Dermis blood vessel endothelial cell (primary cell): Measurements from ENCODE around the gene DNAAF3. TPM values are rescaled to one million over a fixed set of nuclear protein-coding genes. Genes with fewer than 3 reads are reported as not detected.

Source experiments
- DNase-seq: peaks from one replicate; pipeline ENCODE4 v3.0.0; 2010
- total RNA-seq: library from RNA; depleted of rRNA; stranded (reverse); fragments of >200 nt; gene quantifications from 2 replicates; pipeline ENCODE4 v1.2.3, GENCODE V29; 2014

Gene DNAAF3
- total RNA-seq, result 0.34 and 0.42 TPM in 2 replicates

DNA sequence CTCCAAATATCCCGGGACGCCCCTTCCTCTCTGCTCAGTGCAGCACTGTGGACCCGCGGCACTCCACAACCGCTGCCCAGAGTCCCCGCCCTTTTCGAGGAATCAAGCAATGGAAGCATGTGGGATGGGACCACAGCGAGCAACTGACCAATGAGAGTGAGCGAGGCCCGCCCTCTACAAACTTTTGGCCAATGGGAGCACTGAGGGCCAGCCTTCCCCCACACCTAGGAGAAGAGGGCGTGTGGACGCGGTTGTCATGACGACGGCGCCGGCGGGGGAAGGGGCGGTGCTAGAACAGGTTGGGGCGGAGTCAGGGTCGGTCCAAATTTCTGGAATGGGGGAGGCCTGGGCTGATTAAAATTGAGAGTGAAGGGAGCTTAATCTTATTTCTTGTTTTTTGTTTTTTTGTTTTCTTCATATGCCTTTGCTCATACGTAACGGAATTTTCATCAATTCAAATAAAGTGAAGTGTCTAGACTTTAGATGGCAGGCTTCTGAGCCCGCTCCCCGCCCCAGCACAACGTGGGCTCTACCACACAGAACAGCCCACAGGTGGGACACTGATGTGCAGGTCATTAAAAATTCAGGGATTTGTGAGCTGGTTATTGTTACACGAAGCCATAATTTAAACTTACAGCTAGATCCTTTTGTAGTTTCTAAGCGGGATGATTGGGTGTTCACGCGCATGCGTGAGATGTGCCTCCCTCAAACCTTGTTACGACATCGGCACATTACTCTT, at the start of gene DNAAF3:
DNAAF3 (minus strand) TSS at position 84 of the 739 bp plus-strand sequence. CDS start 200 bp downstream, outside the sequence.
- DNase-seq, result peak; percentile 99

DNA sequence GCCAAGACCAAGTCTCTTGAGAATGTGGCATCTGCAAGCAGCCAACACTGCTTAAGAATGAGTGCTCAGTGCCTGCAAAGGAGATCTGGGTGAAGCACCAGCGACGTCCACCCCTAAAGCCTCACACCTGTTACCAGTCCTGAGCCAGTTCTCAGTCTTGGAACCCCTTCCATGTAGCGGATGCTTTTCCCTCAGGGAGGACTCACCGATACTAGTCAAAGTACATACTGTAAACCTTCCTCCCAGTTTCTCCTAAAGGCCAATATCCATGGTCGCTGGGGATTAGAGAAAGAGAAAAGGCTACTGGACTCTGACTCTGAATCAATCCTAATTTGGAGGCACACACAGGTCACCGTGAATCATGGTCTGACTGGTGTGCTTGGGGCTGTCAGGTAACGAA, 47.1 kb upstream of the DNAAF3 start:
- no peak for DNase-seq

DNA sequence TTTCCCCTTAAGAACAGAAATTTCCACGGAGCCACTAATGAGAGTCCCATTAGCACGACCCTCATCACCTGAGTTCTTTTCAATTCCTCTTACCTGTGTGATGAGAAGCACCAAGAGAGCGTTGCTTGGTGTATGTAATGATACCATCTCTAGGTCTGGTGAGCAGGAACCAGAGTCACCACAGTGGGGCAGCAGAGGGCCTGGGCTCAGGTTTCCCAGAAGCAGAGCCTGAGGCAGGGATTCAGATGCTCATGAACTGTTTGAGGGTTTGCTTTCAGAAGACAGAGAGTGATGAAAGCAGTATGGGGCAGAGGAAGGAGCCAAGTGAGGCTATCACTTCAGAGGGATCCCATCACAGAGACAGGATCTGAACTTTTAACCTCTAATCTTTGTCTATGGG, 46.0 kb upstream of the DNAAF3 start:
- DNase-seq, result peak; percentile 48

DNA sequence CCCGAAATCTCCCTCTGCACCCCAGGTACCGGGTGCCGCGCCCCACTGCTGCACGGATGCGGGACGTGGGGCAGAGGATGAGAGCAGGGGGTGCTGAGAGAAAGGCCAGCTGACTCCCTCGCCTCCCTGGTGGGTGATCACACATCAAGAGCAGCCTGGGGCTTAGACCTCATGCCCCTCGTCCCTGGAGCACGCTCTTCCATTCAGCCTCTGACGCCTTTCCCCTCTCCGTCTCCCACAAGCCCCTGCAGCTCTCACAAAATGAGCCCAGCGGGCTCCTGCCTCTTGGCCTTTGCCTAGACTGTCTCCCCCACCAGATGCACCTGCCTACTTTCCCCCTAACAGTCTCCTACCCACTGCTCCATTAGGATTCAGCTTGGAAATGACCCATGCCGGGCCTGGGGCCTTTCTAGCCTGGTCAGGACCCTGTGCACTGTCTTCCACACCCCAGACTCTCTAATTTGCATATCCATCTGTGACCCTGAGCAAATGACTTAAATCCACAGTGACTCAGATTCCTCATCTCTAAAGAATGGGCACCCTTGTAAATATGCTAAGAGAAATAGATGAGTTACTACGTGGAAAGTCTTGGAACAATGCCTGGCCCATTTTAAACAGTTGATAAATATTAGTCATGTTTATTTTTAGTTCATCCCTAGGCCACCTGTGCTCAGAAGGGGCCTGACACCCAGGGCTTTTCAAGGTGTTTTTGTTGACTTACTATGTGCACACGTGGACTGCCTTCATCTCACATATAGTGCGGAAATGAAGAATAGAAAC, 43.5 kb upstream of the DNAAF3 start:
- peak; percentile 85 for DNase-seq

DNA sequence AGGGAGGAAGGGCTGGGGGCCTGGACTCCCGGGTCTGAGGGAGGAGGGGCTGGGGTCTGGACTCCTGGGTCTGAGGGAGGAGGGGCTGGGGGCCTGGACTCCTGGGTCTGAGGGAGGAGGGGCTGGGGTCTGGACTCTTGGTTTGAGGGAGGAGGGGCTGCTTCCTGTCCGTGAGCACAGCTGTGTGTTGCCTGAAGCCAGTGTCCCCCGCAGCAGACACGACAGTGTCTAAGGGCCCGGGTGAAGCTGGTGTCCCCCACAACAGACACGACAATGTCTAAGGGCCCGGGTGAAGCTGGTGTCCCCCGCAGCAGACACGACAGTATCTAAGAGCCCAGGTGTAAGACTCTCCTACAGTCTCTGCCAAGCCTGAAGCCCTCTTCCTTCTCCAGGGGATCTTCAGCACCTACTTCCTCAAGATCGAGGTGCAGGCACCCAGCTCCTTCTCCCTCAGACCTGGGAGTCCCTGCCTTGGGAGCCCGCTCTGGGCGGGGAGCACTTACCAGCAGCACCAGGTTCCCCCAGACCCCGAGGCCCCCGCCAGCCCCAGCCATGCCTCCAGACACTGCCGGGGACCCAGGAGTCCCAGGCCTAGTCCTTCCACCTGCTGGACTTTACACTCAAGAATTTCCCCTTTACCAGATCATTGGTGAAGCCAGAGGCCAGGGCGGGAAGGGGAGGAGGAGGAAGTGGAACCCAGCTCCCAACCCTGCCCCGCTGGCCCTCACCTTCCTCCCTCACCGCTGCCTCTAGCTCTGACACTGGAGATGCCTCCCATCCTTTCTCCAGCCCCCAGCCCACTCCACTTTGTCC, 42.7 kb upstream of the DNAAF3 start, which contains the start of gene PTPRH:
PTPRH (minus strand) TSS at position 622 of the 813 bp plus-strand sequence; CDS start at position 554, 68 bp downstream.
- DNase-seq, result no peak

DNA sequence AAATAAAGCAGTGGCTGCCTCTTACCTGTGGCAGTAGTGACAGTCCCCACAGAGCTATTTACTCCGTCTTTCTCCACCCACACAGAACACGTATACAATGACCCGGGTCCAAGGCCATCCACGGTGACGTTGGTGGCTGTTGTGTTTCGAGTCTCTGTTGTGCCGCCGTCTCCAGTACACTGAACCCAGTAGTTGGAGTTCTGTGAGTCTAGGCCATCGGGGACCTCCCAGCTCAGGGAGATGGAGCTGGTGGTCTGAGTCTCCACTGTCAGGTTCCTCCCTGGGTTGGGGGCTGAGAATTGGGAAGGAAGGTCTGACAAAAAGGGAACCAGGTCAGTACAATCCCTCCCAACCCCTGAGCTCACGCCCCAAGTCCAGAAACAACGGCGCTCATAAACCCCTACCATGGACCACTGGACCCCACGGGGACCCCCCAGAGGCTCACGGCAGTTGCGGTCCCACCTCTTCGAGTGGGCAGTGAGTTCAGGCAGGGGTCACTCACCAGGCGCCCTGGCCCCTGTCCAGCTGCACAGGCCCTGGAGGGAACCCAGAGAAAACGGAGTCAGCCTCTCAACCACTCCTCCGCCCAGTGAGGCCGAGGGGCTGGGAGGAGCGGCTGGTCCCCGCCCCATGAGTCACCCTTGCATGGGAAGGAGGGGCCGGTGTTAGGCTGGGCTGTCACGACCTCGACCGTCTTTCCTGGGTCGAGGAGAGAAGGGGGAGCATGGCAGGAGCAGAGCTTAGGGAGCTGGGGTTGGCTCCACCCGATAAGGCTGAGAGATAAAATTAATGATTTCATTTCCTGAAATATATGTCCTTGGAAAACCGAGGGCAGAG, 40.5 kb upstream of the DNAAF3 start:
- peak; percentile 77 for DNase-seq

DNA sequence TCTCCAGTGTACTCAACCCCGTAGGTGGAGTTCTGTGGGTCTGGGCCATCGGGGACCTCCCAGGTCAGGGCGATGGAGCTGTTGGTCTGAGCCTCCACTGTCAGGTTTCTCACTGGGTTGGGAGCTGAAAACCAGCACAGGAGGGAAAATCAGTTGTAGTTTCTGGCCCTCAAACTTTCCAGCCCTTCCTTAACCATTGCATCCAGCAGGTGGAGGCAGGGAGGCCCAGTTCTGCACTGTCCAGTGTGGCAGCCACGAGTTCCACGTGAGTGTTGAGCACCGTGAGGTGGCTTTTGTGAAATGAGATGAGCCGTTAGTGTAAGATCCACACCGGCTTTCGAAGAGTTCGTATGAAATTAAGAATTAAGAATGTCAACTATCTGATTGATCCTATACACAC, 35.8 kb upstream of the DNAAF3 start:
- DNase-seq, result peak; percentile 40

DNA sequence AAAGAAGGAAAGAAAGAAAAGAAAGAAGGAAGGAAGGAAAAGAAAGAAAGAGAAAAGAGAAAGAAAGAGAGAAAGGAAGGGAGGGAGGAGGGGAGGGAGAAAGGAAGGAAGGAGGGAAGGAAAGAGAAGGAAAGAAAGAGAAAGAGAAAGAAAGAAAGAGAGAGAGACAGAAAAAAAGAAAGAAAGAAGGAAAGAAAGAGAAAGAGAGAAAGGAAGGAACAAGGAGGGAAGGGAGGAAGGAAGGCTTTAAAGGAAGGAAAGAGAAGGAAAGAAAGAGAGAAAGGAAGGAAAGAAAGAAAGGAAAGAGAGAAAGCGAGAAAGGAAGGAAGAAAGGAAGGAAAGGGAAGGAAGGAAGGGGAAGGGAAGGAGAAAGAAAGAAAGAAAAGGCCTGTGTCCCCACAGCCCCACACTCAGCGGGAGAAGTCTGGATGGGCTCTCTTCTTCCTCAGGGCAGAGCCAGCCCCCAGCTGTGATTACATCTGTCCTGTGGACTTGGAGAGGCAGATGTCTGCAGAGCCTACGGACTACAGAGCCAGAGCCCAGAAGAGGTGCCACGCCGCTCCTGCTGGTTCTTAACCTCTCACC, 33.3 kb upstream of the DNAAF3 start:
- DNase-seq, result no peak

DNA sequence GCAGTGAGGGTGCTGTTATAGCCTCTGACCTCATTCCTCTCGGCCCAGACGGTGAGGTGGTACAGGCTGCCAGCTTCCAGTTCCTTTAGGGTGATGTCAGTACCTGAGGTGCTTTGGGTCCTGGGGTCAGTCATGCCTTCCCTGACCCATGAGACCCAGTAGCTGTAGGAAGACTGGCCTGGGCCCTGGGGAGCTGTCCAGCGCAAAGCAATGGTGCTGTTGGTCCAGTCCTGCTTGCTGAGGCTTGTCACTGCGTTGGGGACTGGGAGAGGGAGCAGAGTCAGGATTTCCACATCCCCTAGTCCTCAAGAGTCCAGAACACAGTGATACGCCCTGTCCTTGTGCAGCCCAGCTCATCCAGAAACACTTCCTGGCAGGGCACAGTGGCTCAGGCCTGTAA, 32.2 kb upstream of the DNAAF3 start:
- no peak for DNase-seq

DNA sequence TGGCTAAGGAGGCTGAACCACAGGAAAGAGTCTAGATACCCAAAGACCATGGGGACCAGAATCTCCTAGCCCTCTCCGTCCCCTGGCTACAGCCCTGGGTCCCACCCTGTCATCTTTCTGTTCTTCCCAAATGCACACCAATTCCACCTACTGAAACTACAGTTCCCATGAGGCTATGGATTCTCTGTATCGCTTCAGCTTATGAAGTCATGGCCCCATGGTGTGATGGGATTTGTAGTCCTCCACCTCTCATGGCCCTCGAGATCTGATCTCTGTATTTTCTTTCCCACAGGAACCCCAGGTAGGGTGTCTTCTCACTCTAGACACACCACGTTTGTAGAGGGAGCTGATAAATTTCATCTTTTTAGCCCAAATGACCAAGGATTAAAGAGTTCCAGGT, 31.1 kb upstream of the DNAAF3 start:
- DNase-seq, result peak; percentile 44

DNA sequence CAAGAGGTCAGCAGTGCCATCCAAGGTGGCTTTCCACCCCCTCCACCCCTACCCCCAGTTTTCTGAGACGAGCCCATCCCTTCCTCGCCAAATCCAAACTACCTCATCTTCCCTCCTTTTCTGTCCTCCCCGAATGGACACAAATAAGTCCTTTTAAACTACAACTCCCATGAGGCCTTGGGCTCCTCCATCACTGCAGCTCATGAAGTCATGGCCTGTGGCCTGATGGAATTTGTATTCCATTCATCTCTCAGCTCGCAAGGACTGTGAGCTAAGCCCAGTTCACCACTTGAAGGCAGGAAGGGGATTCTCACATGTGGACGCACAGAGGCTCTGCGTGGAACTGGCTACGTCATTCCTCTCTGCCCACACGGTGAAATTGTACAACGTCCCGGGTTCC, 30.4 kb upstream of the DNAAF3 start:
- no peak for DNase-seq

DNA sequence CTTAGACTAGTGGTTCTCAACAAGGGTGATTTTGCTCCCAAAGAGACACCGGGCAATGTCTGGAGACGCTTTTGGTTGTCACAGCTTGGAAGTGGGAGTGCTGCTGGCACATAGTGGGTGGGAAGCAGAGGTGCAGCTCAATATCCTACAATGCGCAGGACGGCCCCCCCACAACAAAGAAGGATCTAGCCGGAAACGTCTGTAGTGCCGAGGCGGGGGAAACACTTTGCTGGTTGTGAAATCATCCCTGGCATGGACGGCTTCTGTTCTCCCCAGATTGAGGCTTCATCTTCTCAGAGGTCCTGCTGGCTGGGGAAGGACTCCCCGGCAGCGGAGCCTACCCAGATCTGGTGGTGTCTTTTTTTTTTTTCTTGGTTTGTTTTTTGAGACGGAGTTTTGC, 27.1 kb upstream of the DNAAF3 start:
- DNase-seq, result no peak

DNA sequence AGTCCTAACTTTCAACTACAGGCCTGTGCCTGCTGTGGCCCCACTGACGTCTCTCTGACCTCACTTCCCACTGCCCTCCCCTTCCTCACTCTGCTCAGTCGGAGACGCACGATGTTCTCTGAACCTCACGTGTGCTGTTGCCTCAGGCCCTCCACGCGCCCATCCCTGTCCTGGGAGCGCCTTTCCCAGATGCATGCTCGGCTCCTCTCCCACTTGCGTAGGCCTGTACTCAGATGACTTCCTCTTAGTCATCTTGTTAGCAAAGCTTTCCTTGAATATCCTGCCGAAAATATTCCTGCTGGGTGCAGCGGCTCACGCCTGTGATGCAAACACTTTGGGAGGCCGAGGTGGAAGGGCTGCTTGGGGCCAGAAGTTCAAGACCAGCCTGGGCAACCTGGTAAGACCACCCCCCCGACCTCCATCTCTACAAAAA, 23.0 kb upstream of the DNAAF3 start:
- peak; percentile 96 for DNase-seq

DNA sequence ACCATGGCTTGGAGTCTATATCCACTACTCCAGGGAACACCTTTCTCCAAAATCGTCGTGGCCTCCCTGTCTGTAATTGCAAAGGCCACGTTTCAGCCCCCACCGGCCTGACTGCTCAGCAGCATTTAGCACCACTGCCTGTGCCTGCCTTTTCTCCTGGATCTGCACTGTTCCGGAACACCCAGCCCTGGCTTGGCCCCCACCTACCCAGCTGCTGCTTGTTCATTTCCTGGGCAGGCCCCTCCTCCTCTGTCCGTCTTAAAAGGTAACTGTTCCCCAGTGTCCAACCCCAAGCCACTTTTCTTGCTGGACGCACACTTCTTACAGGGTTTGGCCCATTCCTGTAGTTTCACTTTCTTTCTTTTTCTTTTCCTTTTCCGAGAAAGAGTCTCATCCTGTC, 22.2 kb upstream of the DNAAF3 start:
- peak; percentile 68 for DNase-seq

DNA sequence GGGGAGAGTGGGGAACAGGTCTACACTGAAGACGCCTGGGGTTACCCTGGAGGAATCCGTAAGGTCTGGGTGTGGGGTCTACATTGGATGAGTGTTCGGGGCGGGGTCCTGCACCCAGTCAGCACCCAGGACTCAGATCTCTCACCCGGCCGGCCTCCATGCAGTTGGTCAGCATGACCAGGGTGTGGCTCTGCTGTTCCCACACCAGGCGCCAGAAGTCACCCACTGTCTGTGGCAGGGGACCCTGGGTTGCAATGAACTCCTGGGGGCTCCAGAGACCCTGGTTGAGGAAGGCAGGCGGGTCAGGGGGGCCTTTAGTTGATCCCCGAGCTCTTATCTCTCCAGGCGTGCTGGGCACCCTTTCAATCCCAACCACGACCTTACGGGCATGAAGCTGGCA, 19.7 kb upstream of the DNAAF3 start:
- no peak for DNase-seq

DNA sequence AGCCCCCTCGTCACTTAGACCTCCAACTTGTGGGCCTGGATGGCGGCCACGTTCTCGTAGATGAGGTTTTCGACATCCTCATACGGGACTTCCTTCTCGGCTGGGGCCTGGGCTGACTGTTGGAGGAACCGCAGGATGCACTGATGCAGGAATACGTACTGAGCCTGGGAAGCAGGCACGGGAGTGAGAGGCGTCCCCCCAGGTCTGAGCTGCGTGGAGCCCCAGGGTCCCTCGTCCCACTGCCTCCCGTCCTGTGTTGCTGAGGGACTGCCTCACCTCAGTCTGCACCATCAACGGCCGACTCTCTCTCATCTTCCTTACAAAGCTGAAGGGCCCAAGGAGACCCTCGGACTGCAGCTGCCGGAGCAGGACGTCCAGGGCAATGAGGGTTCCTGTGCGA, 15.3 kb upstream of the DNAAF3 start:
- DNase-seq, result no peak

DNA sequence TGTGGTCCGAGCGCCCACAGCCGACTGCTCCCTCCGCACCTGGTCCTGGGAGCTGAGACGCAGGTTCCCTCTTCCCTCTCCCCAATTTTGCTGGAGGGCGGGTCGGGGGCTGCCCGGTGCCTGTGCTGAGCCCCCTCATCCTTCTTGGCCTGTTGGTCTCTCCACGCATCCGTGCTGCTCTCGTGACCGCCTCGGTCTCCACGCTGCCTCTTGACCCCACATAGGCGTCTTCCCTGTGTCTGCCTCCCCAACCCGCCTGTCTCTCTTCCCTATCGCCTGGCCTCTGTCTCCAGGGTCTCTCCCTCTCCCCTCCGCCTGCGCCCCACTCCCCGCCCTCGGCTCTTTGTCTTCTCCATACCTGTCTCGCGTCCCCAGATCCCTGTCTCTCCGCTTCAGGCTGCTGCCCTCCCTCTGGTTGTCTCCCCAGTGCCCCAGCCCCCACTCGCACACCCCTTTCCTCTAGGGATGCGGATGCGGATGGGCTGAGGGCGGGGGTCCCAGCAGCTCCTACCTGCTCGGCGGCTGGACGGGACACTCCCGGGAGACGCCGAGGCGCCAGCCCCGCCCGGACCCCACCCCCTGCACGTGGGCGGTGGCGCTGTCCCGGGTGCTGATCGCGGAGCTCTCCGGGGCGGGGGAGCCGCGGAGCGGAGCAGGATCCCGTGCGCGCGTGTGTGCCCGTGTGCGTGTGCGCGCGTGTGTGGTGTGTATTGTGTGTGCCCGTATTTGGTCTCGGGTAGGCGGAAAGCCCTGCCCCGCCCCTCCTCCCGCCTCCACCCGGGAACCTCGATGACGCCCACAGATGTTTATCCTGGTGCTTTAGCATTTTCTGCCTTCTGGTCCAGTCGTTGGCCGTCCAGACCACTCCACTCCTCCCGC, 13.4 kb upstream of the DNAAF3 start, which contains the start of gene SYT5:
SYT5 (minus strand) TSS at position 684 of the 879 bp plus-strand sequence. CDS start 1,248 bp downstream, outside the sequence.
- DNase-seq, result peak; percentile 48

DNA sequence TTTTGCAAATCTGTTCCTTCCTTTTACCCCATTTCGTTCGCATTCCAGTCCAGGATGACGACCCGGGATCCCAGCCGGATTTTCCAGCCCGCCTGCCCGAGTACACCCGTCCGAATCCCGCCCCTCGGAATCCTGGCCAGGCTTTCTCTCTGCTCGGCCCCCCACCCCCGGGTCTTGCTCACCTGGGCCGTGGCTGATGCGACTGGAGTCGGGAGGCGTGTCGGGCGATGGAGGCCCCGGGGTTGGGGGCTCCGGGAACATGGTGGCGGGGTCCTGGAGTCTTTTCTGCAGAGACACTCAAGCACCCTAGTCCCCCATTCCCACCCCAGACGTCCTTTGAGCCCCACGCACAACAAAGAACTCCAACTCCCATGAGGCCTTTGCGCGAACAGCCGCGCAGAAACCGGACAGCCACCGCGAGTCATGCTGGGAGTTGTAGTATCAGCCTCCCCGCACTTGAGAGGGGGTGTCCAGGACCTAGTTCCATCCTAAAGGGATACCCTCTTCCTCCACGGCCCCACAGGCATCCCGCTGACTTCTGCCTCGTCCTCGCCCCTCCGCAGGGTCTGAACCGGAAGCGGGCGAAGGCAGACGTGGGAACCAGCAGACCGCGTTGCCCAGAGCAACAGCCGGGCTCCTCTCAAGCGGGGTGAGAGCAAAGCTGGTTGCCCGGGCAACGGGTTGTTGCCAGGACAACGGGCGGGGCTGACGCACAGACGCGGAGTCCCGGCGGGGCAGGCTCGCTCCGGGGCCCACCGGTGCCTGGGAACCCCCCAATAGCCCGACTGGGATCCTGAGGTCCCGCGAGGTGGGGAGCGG, 12.6 kb upstream of the DNAAF3 start:
- DNase-seq, result peak; percentile 67

DNA sequence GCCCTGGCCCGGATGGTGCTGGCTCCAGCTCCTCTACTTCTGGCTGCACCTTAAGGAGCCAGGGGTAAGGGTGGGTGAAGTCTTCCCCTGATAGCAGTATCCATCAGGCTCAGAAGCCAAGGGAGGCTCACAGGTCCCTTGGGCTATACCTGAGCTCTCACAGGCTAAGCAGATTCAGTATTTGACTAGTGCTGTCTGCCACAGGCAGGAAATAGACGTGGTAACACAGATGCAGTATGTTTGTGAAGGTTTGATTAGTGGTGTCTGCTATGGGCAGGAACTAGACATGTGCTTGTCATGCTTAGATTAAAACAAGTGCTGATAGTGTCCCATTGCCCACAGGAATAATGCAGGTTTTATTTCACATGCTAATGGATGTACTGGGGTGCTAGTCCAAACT, 9.7 kb upstream of the DNAAF3 start:
- DNase-seq, result no peak
